Suprapubic skin (tissue), 4 donors: ENCODE data around the gene NEXMIF. TPM values are rescaled to one million over a fixed set of nuclear protein-coding genes. Genes with fewer than 3 reads are reported as not detected.

Source experiments
- DNase-seq, 2 donors: peaks; one replicate each; pipeline ENCODE4 v3.0.0-alpha.2; 2019; ENCODE audit warnings: low spot score in 2 of 2
- H3K27ac ChIP-seq: fragments of 200-600 bp; sonication (generic); one replicate; pipeline ENCODE4 v1.5.1; 2019
- H3K27me3 ChIP-seq: fragments of 200-600 bp; sonication (generic); one replicate; pipeline ENCODE4 v1.5.1; 2019
- H3K36me3 ChIP-seq: fragments of 200-600 bp; sonication (generic); one replicate; pipeline ENCODE4 v1.5.1; 2019
- H3K4me1 ChIP-seq: fragments of 200-600 bp; sonication (generic); one replicate; pipeline ENCODE4 v1.5.1; 2019
- H3K4me3 ChIP-seq: fragments of 200-600 bp; sonication (generic); one replicate; pipeline ENCODE4 v1.5.1; 2019; ENCODE audit warnings: mild to moderate bottlenecking
- H3K9me3 ChIP-seq: fragments of 200-600 bp; sonication (generic); one replicate; pipeline ENCODE4 v1.5.1; 2019
- CTCF ChIP-seq, 2 donors: fragments of 200-600 bp in 1 of 2; fragments of 450-650 bp in 1 of 2; sonication (generic) in 1 of 2; IDR thresholded peaks; one replicate each; pipeline ENCODE4 v1.5.1; 2016 to 2019; ENCODE audit warnings: antibody characterized with exemption in 2 of 2, mild to moderate bottlenecking in 1 of 2, moderate library complexity in 1 of 2
- POLR2A ChIP-seq, 2 donors: fragments of 450-650 bp; IDR thresholded peaks; one replicate each; pipeline ENCODE4 v1.6.1; 2017; ENCODE audit warnings: antibody characterized with exemption in 2 of 2, mild to moderate bottlenecking in 2 of 2, moderate library complexity in 2 of 2
- POLR2AphosphoS5 ChIP-seq, 3 donors: sonication (generic); formaldehyde crosslinking; IDR thresholded peaks; one replicate each; pipeline ENCODE4 v1.6.1; 2017; ENCODE audit warnings: antibody characterized with exemption in 3 of 3
- WGBS: methylation state at CpG from one replicate; pipeline ENCODE4 v1.1.5; 2018; 5-methylcytosine and 5-hydroxymethylcytosine counted together
- total RNA-seq, 4 donors: library from RNA; depleted of rRNA; stranded (reverse); fragments of >200 nt; gene quantifications; one replicate each; pipeline ENCODE4 v1.1.0, GENCODE V29; 2016

Gene NEXMIF
- total RNA-seq, 4 donors from 2014 or later = 1.3 to 1.9 (median 1.6) TPM

GRCh38 chrX:74684466-74684865 is 240.8 kb downstream of the NEXMIF start:
- 49% methylated on average over 2 of the region's 2 CpGs for WGBS
- Histone ChIP-seq H3K4me1 (no peaks in the 10 kb centered on the region), H3K27me3 (no peaks in the 10 kb centered on the region), H3K36me3 (no peaks in the 10 kb centered on the region), H3K27ac (no peak overlapping the region), H3K4me3 (no peak overlapping the region), H3K9me3 (no peaks in the 10 kb centered on the region)
- DNase-seq = no peak
- TF ChIP-seq CTCF (IDR thresholded peaks at IDR 0.05) = no peak
- no peak for TF ChIP-seq POLR2AphosphoS5 (IDR thresholded peaks at IDR 0.05)
- no peak for TF ChIP-seq POLR2A (IDR thresholded peaks at IDR 0.05)

Other genes with a start within 250 kb of the NEXMIF start
- gene ABCB7, start 230.8 kb upstream of the NEXMIF start, total RNA-seq = 10 to 100 TPM; 52.2 to 78.4 (median 62.7) TPM